Mesothelial cell of epicardium (in vitro differentiated cells): Measurements from ENCODE around the gene ZNF609. TPM values are rescaled to one million over a fixed set of nuclear protein-coding genes. Genes with fewer than 3 reads are reported as not detected.

Source experiments
- DNase-seq, 2 experiments: peaks; one replicate each; pipeline ENCODE4 v3.0.0; 2021; ENCODE audit warnings: low spot score in 2 of 2; ENCODE audit not compliant: unreplicated experiment in 2 of 2
- H3K27ac Mint-ChIP-seq: 2 replicates; pipeline ENCODE4 v1.8.0; 2021; ENCODE audit warnings: mixed read lengths
- H3K27me3 Mint-ChIP-seq: 2 replicates; pipeline ENCODE4 v1.8.0; 2021; ENCODE audit warnings: low read depth, mixed read lengths
- H3K36me3 Mint-ChIP-seq: 2 replicates; pipeline ENCODE4 v1.8.0; 2021; ENCODE audit warnings: mixed read lengths
- H3K4me1 Mint-ChIP-seq: 2 replicates; pipeline ENCODE4 v1.8.0; 2021; ENCODE audit warnings: mixed read lengths
- H3K4me3 Mint-ChIP-seq: 2 replicates; pipeline ENCODE4 v1.8.0; 2021; ENCODE audit warnings: mild to moderate bottlenecking, moderate library complexity, mixed read lengths
- H3K9me3 Mint-ChIP-seq: 2 replicates; pipeline ENCODE4 v1.8.0; 2021; ENCODE audit warnings: mixed read lengths
- CTCF ChIP-seq: fragments of 200-600 bp; sonication (generic); IDR thresholded peaks from one replicate; pipeline ENCODE4 v1.5.0; 2021; ENCODE audit warnings: antibody characterized with exemption; ENCODE audit not compliant: unreplicated experiment
- total RNA-seq: library from RNA; stranded (reverse); gene quantifications from 3 replicates; pipeline ENCODE4 v1.2.1, GENCODE V29; 2021

The ZNF609 gene
- total RNA-seq, 1 donor from 2014 or later, result 76.0 TPM

- no peak for DNase-seq
- peaks cover 58% of the 10 kb centered on the region for H3K4me1 Mint-ChIP-seq
- H3K27me3 Mint-ChIP-seq, result no peaks in the 10 kb centered on the region
- peaks cover 4% of the 10 kb centered on the region for H3K36me3 Mint-ChIP-seq
- H3K4me3 Mint-ChIP-seq, result no peak overlapping the region
- no peak for TF ChIP-seq CTCF
- peak overlapping the region; percentile 5 for H3K27ac Mint-ChIP-seq
- no peaks in the 10 kb centered on the region for H3K9me3 Mint-ChIP-seq
Measured at GRCh38 chr15:64452988-64453688, 7.2 kb upstream of the ZNF609 start.

- no peaks in the 10 kb centered on the region for H3K27me3 Mint-ChIP-seq
- peak overlapping the region; percentile 19 for H3K27ac Mint-ChIP-seq
- H3K4me3 Mint-ChIP-seq, result no peak overlapping the region
- H3K4me1 Mint-ChIP-seq, result peaks cover 61% of the 10 kb centered on the region
- no peak for TF ChIP-seq CTCF
- no peaks in the 10 kb centered on the region for H3K9me3 Mint-ChIP-seq
- peaks cover under 1% of the 10 kb centered on the region for H3K36me3 Mint-ChIP-seq
- no peak for DNase-seq
Measured at GRCh38 chr15:64453689-64454037, 6.7 kb upstream of the ZNF609 start.

GRCh38 chr15:64454282-64454681 is 6.1 kb upstream of the ZNF609 start:
- no peak for TF ChIP-seq CTCF
- H3K27ac Mint-ChIP-seq, result no peak overlapping the region
- no peaks in the 10 kb centered on the region for H3K9me3 Mint-ChIP-seq
- no peaks in the 10 kb centered on the region for H3K27me3 Mint-ChIP-seq
- peaks cover 68% of the 10 kb centered on the region for H3K4me1 Mint-ChIP-seq
- DNase-seq, result no peak
- no peaks in the 10 kb centered on the region for H3K36me3 Mint-ChIP-seq
- no peak overlapping the region for H3K4me3 Mint-ChIP-seq

GRCh38 chr15:64455961-64456371 is 4.4 kb upstream of the ZNF609 start:
- Mint-ChIP-seq H3K4me3 (no peak overlapping the region), H3K4me1 (peaks cover 73% of the 10 kb centered on the region), H3K36me3 (no peaks in the 10 kb centered on the region), H3K27me3 (no peaks in the 10 kb centered on the region), H3K9me3 (no peaks in the 10 kb centered on the region), H3K27ac (peak overlapping the region; percentile 97)
- no peak for DNase-seq
- TF ChIP-seq CTCF, result no peak

GRCh38 chr15:64456634-64457108 is 3.7 kb upstream of the ZNF609 start:
- Mint-ChIP-seq H3K36me3 (no peaks in the 10 kb centered on the region), H3K27me3 (no peaks in the 10 kb centered on the region), H3K27ac (peak overlapping the region; percentile 97), H3K4me1 (peaks cover 76% of the 10 kb centered on the region), H3K4me3 (no peak overlapping the region), H3K9me3 (no peaks in the 10 kb centered on the region)
- no peak for TF ChIP-seq CTCF
- DNase-seq, result no peak
